ENCODE data around the gene FBXO42. TPM values are rescaled to one million over a fixed set of nuclear protein-coding genes. Genes with fewer than 3 reads are reported as not detected.

The FBXO42 gene
- total and polyA plus RNA-seq, 9 of the 15 experiments (the other 6 are each of a cell fraction or from before 2014, with no cell fraction given) = 7.2 to 24.8 (median 17.4) TPM

GRCh38 chr1:16266411-16267118, 85.7 kb downstream of the FBXO42 start (continued):
- peak; percentile 88 for TF ChIP-seq RNF2 (IDR thresholded peaks at IDR 0.05)
- TF ChIP-seq POLR2G (IDR thresholded peaks at IDR 0.05; ENCODE audit: low read depth, low read length) = no peak
- TF ChIP-seq, protein P1, sequence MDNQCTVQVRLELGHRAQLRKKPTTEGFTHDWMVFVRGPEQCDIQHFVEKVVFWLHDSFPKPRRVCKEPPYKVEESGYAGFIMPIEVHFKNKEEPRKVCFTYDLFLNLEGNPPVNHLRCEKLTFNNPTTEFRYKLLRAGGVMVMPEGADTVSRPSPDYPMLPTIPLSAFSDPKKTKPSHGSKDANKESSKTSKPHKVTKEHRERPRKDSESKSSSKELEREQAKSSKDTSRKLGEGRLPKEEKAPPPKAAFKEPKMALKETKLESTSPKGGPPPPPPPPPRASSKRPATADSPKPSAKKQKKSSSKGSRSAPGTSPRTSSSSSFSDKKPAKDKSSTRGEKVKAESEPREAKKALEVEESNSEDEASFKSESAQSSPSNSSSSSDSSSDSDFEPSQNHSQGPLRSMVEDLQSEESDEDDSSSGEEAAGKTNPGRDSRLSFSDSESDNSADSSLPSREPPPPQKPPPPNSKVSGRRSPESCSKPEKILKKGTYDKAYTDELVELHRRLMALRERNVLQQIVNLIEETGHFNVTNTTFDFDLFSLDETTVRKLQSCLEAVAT (IDR thresholded peaks at IDR 0.05) = peak; percentile 48 to 89; a peak in 2 of 4 replicates
- peak; percentile 94 for TF ChIP-seq GATA2 (CRISPR knock-in tag; IDR thresholded peaks at IDR 0.05)
- TF ChIP-seq MTF1 (CRISPR knock-in tag; IDR thresholded peaks at IDR 0.05; ENCODE audit: borderline replicate concordance) = no peak
- TF ChIP-seq, protein P2, sequence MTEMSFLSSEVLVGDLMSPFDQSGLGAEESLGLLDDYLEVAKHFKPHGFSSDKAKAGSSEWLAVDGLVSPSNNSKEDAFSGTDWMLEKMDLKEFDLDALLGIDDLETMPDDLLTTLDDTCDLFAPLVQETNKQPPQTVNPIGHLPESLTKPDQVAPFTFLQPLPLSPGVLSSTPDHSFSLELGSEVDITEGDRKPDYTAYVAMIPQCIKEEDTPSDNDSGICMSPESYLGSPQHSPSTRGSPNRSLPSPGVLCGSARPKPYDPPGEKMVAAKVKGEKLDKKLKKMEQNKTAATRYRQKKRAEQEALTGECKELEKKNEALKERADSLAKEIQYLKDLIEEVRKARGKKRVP (CRISPR knock-in tag; IDR thresholded peaks at IDR 0.05) = peak; percentile 39; the same call in 1 of the 2 replicates
- TF ChIP-seq PPARD (CRISPR knock-in tag; IDR thresholded peaks at IDR 0.05) = no peak
- peak; percentile 47; the same call in 1 of the 2 replicates for TF ChIP-seq MBD2 (IDR thresholded peaks at IDR 0.05; ENCODE audit: borderline replicate concordance, low read depth)
- no peak for TF ChIP-seq SMC3 (conservative IDR thresholded peaks at IDR 0.05; ENCODE audit: insufficient read depth, low read depth, low read length)
- peak; percentile 14; the same call in 1 of the 2 replicates for TF ChIP-seq LCOR (CRISPR knock-in tag; IDR thresholded peaks at IDR 0.05)
- TF ChIP-seq PHB (CRISPR knock-in tag; IDR thresholded peaks at IDR 0.05) = no peak
- TF ChIP-seq, protein P3, sequence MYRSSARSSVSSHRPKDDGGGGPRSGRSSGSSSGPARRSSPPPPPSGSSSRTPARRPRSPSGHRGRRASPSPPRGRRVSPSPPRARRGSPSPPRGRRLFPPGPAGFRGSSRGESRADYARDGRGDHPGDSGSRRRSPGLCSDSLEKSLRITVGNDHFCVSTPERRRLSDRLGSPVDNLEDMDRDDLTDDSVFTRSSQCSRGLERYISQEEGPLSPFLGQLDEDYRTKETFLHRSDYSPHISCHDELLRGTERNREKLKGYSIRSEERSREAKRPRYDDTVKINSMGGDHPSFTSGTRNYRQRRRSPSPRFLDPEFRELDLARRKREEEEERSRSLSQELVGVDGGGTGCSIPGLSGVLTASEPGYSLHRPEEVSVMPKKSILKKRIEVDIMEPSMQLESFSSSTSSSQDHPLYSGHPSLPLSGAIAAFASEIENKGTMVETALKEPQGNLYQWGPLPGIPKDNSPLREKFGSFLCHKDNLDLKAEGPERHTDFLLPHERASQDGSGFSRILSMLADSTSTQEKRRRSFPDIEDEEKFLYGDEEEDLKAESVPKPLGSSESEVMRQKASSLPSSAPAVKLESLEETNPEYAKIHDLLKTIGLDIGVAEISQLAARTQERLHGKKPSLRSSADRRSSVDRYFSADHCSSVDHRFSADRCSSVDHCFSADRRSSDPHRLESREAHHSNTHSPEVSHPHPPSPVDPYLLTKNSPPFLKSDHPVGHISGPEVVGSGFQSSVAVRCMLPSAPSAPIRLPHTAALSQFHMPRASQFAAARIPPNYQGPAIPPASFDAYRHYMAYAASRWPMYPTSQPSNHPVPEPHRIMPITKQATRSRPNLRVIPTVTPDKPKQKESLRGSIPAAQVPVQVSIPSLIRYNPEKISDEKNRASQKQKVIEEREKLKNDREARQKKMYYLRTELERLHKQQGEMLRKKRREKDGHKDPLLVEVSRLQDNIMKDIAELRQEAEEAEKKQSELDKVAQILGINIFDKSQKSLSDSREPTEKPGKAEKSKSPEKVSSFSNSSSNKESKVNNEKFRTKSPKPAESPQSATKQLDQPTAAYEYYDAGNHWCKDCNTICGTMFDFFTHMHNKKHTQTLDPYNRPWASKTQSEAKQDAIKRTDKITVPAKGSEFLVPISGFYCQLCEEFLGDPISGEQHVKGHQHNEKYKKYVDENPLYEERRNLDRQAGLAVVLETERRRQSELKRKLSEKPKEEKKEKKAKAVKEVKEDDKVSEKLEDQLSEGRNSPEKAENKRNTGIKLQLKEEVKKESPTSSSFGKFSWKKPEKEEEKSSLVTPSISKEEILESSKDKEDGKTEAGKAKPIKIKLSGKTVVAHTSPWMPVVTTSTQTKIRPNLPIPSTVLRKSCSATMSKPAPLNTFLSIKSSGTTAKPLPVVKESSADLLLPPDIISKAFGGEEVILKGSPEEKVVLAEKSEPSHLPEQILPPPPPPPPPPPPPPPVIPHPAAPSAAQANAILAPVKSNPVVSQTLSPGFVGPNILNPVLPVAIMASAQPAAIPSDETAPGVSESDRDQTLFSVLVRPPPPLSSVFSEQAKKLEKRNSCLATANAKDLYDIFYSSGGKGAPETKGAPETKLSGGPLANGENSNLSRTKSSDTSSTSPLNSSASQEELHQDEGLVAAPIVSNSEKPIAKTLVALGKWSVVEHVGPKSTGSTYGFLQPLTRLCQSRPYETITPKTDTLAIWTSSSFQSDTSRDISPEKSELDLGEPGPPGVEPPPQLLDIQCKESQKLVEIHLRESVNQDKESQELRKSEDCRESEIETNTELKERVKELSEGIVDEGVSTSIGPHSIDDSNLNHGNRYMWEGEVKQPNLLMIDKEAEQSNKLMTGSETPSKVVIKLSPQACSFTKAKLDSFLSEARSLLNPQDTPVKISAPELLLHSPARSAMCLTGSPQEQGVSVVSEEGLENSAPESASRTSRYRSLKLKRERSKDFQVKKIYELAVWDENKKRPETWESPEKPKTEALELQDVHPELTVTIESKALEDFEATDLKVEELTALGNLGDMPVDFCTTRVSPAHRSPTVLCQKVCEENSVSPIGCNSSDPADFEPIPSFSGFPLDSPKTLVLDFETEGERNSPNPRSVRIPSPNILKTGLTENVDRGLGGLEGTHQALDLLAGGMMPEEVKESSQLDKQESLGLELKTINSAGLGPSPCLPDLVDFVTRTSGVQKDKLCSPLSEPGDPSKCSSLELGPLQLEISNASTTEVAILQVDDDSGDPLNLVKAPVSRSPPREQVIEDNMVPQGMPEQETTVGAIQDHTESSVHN (IDR thresholded peaks at IDR 0.05; ENCODE audit: borderline replicate concordance in 1 of 2, low read depth in 1 of 2) = peak in 1 of 2 experiments; percentile 61; a peak in 1 of 4 replicates
- TF ChIP-seq RBM22 (IDR thresholded peaks at IDR 0.05; ENCODE audit: low read depth, low read length, poor library complexity, severe bottlenecking) = no peak
- TF ChIP-seq, protein P4, sequence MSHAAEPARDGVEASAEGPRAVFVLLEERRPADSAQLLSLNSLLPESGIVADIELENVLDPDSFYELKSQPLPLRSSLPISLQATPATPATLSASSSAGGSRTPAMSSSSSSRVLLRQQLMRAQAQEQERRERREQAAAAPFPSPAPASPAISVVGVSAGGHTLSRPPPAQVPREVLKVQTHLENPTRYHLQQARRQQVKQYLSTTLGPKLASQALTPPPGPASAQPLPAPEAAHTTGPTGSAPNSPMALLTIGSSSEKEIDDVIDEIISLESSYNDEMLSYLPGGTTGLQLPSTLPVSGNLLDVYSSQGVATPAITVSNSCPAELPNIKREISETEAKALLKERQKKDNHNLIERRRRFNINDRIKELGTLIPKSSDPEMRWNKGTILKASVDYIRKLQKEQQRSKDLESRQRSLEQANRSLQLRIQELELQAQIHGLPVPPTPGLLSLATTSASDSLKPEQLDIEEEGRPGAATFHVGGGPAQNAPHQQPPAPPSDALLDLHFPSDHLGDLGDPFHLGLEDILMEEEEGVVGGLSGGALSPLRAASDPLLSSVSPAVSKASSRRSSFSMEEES (CRISPR knock-in tag; IDR thresholded peaks at IDR 0.05) = no peak
- peak; percentile 67; the same call in 1 of the 2 replicates for TF ChIP-seq PHB2 (IDR thresholded peaks at IDR 0.05; ENCODE audit: low read depth)
- TF ChIP-seq PML (IDR thresholded peaks at IDR 0.05; ENCODE audit: low read length) = peak; percentile 97

Data from K562 (cell line).